Tibial nerve (tissue), 4 donors: ENCODE results near the gene PTGIS.

Source experiments
- CTCF ChIP-seq, 5 experiments: fragments of 200-600 bp in 3 of 5; fragments of 450-650 bp in 2 of 5; sonication (generic) in 3 of 5; IDR thresholded peaks; one replicate each; pipeline ENCODE4 v1.5.1; 2016 to 2019; ENCODE audit warnings: antibody characterized with exemption in 5 of 5, mild to moderate bottlenecking in 3 of 5, moderate library complexity in 2 of 5
- EP300 ChIP-seq, 2 donors: sonication (generic); formaldehyde crosslinking; IDR thresholded peaks; one replicate each; pipeline ENCODE4 v1.6.1; 2017; ENCODE audit warnings: antibody characterized with exemption in 2 of 2, mild to moderate bottlenecking in 1 of 2

- no peak for TF ChIP-seq EP300 (IDR thresholded peaks at IDR 0.05)
- TF ChIP-seq CTCF (IDR thresholded peaks at IDR 0.05), result no peak
Observed at GRCh38 chr20:49477200-49477599, 90.7 kb downstream of the PTGIS start.
